ENCODE results near the gene UGT1A4.

UGT1A4 gene

GRCh38 chr2:233814056-233814835 is 95.7 kb downstream of the UGT1A4 start:
- no peak for DNase-seq

GRCh38 chr2:233815861-233816260 is 97.3 kb downstream of the UGT1A4 start:
- no peak for DNase-seq

GRCh38 chr2:233816334-233816733 is 97.8 kb downstream of the UGT1A4 start:
- no peak for DNase-seq

GRCh38 chr2:233816771-233817170 is 98.2 kb downstream of the UGT1A4 start:
- DNase-seq: no peak

- DNase-seq: no peak
Observed at GRCh38 chr2:233817361-233817911, 98.9 kb downstream of the UGT1A4 start.

GRCh38 chr2:233817995-233818638 is 99.6 kb downstream of the UGT1A4 start:
- DNase-seq: no peak

- no peak for DNase-seq
Observed at GRCh38 chr2:233818639-233819621, 100.4 kb downstream of the UGT1A4 start.

GRCh38 chr2:233819884-233820773 is 101.6 kb downstream of the UGT1A4 start:
- DNase-seq: no peak

- no peak for DNase-seq
Observed at GRCh38 chr2:233820774-233821105, 102.2 kb downstream of the UGT1A4 start.

GRCh38 chr2:233821196-233821595 is 102.7 kb downstream of the UGT1A4 start:
- DNase-seq: no peak

GRCh38 chr2:233821709-233822100 is 103.2 kb downstream of the UGT1A4 start:
- DNase-seq: no peak

GRCh38 chr2:233822101-233822771 is 103.7 kb downstream of the UGT1A4 start:
- no peak for DNase-seq

Data from bone marrow (tissue), 2 donors.